Panc1 (cell line): ENCODE data around the gene RELA.
"Not testable (repeated sequence)": the region's sequence is repeated elsewhere in the genome, so short reads cannot be mapped to it uniquely, and the experiment has no call there.

Source experiments
- CTCF ChIP-seq: fragments of 450-650 bp; IDR thresholded peaks from 2 replicates; pipeline ENCODE4 v1.5.1; 2017; ENCODE audit warnings: mild to moderate bottlenecking
- POLR2AphosphoS5 ChIP-seq: IDR thresholded peaks from 2 replicates; pipeline ENCODE4 v1.6.1; 2012; ENCODE audit warnings: mild to moderate bottlenecking, low read depth, low read length, moderate library complexity
- REST ChIP-seq, 2 experiments: IDR thresholded peaks; 2 replicates each; pipeline ENCODE4 v1.6.1; 2011 to 2012; ENCODE audit warnings: low read depth in 2 of 2, control low read depth in 1 of 2, low read length in 1 of 2, mild to moderate bottlenecking in 1 of 2, moderate library complexity in 1 of 2; ENCODE audit not compliant: insufficient read depth in 1 of 2

GRCh38 chr11:65691847-65692246 is 29.1 kb upstream of the RELA start:
- not testable (repeated sequence) for TF ChIP-seq CTCF; REST (IDR thresholded peaks at IDR 0.05; ENCODE audit: insufficient read depth in 1 of 2, low read depth in 2 of 2, low read length in 1 of 2); POLR2AphosphoS5
